Naive thymus-derived CD8-positive, alpha-beta T cell (primary cell): ENCODE data around the gene PTPRM. TPM values are rescaled to one million over a fixed set of nuclear protein-coding genes. Genes with fewer than 3 reads are reported as not detected.

Experiments
- ATAC-seq, 2 donors: fragments of 150-1000 bp; cut with Tn5 transposase in 1 of 2; sonication (Bioruptor Pico), chemical (Tn5 transposase) in 1 of 2; 1 replicate in 1 of 2; 2 replicates in 1 of 2; pipeline ENCODE4 v1.10.0; 2021; ENCODE audit warnings: mild to moderate bottlenecking in 2 of 2, moderate library complexity in 2 of 2
- POLR2A ChIA-PET: fragments of 350-600 bp; sonication (Branson Sonifier 250); formaldehyde crosslinking; loops from one replicate; lab custom pipeline; 2021; ENCODE audit warnings: antibody characterized with exemption; lab: Charles Lee
- DNase-seq, 10 donors: peaks; one replicate each; pipeline versions ENCODE4 v3.0.0 to v3.0.0-alpha.2; 2020 to 2022
- H3K27ac Mint-ChIP-seq, 10 donors: one replicate each; pipeline ENCODE4 v1.8.0; 2020 to 2022; ENCODE audit warnings: mild to moderate bottlenecking in 10 of 10, mixed read lengths in 10 of 10, moderate library complexity in 4 of 10, inconsistent platforms in 1 of 10
- H3K27me3 Mint-ChIP-seq, 5 donors: one replicate each; pipeline ENCODE4 v1.8.0; 2021 to 2022; ENCODE audit warnings: mixed read lengths in 5 of 5
- H3K36me3 Mint-ChIP-seq, 3 donors: one replicate each; pipeline ENCODE4 v1.8.0; 2020 to 2022; ENCODE audit warnings: mixed read lengths in 3 of 3, mild to moderate bottlenecking in 2 of 3, inconsistent platforms in 1 of 3
- H3K4me1 Mint-ChIP-seq, 4 donors: one replicate each; pipeline ENCODE4 v1.8.0; 2021 to 2022; ENCODE audit warnings: mixed read lengths in 4 of 4
- H3K4me3 Mint-ChIP-seq, 10 donors: one replicate each; pipeline ENCODE4 v1.8.0; 2020 to 2022; ENCODE audit warnings: mild to moderate bottlenecking in 10 of 10, mixed read lengths in 10 of 10, moderate library complexity in 6 of 10, inconsistent platforms in 1 of 10
- H3K9me3 Mint-ChIP-seq, 9 donors: one replicate each; pipeline ENCODE4 v1.8.0; 2020 to 2022; ENCODE audit warnings: mixed read lengths in 9 of 9, mild to moderate bottlenecking in 3 of 9, inconsistent platforms in 1 of 9, moderate library complexity in 1 of 9
- polyA plus RNA-seq, 3 donors: library from polyadenylated mRNA; unstranded; fragments of 300-500 nt; fragmentation: Illumina TruSeq; gene quantifications; one replicate each; pipeline ENCODE4 v1.2.3, GENCODE V29; 2021
- total RNA-seq, 8 experiments: library from RNA in 2 of 8; stranded (reverse) in 2 of 8; gene quantifications; one replicate each; pipeline ENCODE4 v1.2.3 and lab custom pipeline; 2021 to 2026

The PTPRM gene
- total and polyA plus RNA-seq, 5 experiments from 2014 or later, result 0.28 to 12.1 (median 0.52) TPM

- POLR2A ChIA-PET, result no interaction called here
- no peak for ATAC-seq
- DNase-seq, result no peak
- Mint-ChIP-seq H3K27ac (no peak overlapping the region), H3K27me3 (peaks cover 0 to 14% (median 0%) of the 10 kb centered on the region in 5 donors), H3K9me3 (peaks cover 0 to 3% (median 0%) of the 10 kb centered on the region in 9 donors), H3K4me1 (no peaks in the 10 kb centered on the region), H3K4me3 (no peak overlapping the region), H3K36me3 (no peaks in the 10 kb centered on the region)
These were observed 59.9 kb downstream of the PTPRM start for GRCh38 chr18:7626922-7627440.

GRCh38 chr18:7629416-7629815 lies 62.3 kb downstream of the PTPRM start:
- H3K36me3 Mint-ChIP-seq, result no peaks in the 10 kb centered on the region
- peaks cover 0 to 18% (median 0%) of the 10 kb centered on the region in 5 donors for H3K27me3 Mint-ChIP-seq
- H3K4me1 Mint-ChIP-seq, result no peaks in the 10 kb centered on the region

GRCh38 chr18:7630731-7631442 lies 63.8 kb downstream of the PTPRM start:
- no peak overlapping the region for H3K4me3 Mint-ChIP-seq
- POLR2A ChIA-PET, result no interaction called here
- H3K4me1 Mint-ChIP-seq, result no peaks in the 10 kb centered on the region
- H3K27me3 Mint-ChIP-seq, result peaks cover 0 to 18% (median 0%) of the 10 kb centered on the region in 5 donors
- DNase-seq (no peak), ATAC-seq (no peak)
- H3K27ac Mint-ChIP-seq, result no peak overlapping the region
- H3K36me3 Mint-ChIP-seq, result no peaks in the 10 kb centered on the region
- peaks cover 0 to 20% (median 0%) of the 10 kb centered on the region in 9 donors for H3K9me3 Mint-ChIP-seq

More at GRCh38 chr18:7629416-7629815, 62.3 kb downstream of the PTPRM start:
- Mint-ChIP-seq H3K4me3 (peak overlapping the region in 1 of 10 donors; percentile 7), H3K9me3 (peaks cover 0 to 13% (median 0%) of the 10 kb centered on the region in 9 donors), H3K27ac (no peak overlapping the region)
- POLR2A ChIA-PET, result no interaction called here
- DNase-seq (no peak), ATAC-seq (no peak)

- Mint-ChIP-seq H3K4me3 (no peak overlapping the region), H3K36me3 (no peaks in the 10 kb centered on the region), H3K4me1 (no peaks in the 10 kb centered on the region), H3K27me3 (peaks cover 0 to 12% (median 0%) of the 10 kb centered on the region in 5 donors), H3K9me3 (peaks cover 0 to 25% (median 0%) of the 10 kb centered on the region in 9 donors), H3K27ac (no peak overlapping the region)
- DNase-seq (no peak), ATAC-seq (no peak)
- POLR2A ChIA-PET, result no interaction called here
These were observed 65.3 kb downstream of the PTPRM start for GRCh38 chr18:7632152-7633098.

- no peaks in the 10 kb centered on the region for H3K36me3 Mint-ChIP-seq
- DNase-seq (no peak), ATAC-seq (no peak)
- H3K9me3 Mint-ChIP-seq, result peaks cover 0 to 25% (median 0%) of the 10 kb centered on the region in 9 donors
- H3K27ac Mint-ChIP-seq, result no peak overlapping the region
- H3K4me1 Mint-ChIP-seq, result no peaks in the 10 kb centered on the region
- H3K27me3 Mint-ChIP-seq, result peaks cover 0 to 10% (median 0%) of the 10 kb centered on the region in 5 donors
- H3K4me3 Mint-ChIP-seq, result no peak overlapping the region
- POLR2A ChIA-PET, result no interaction called here
These were observed 66.1 kb downstream of the PTPRM start for GRCh38 chr18:7633171-7633570.

- ATAC-seq (no peak), DNase-seq (no peak)
- POLR2A ChIA-PET, result no interaction called here
- no peak overlapping the region for H3K4me3 Mint-ChIP-seq
- H3K4me1 Mint-ChIP-seq, result no peaks in the 10 kb centered on the region
- no peaks in the 10 kb centered on the region for H3K36me3 Mint-ChIP-seq
- H3K9me3 Mint-ChIP-seq, result peaks cover 0 to 25% (median 0%) of the 10 kb centered on the region in 9 donors
- H3K27me3 Mint-ChIP-seq, result peaks cover 0 to 4% (median 0%) of the 10 kb centered on the region in 5 donors
- no peak overlapping the region for H3K27ac Mint-ChIP-seq
These were observed 68.8 kb downstream of the PTPRM start for GRCh38 chr18:7635948-7636347.

GRCh38 chr18:7637269-7637668 lies 70.2 kb downstream of the PTPRM start:
- ATAC-seq (no peak), DNase-seq (no peak)
- no peak overlapping the region for H3K27ac Mint-ChIP-seq
- POLR2A ChIA-PET, result no interaction called here
- peaks cover 0 to 4% (median 0%) of the 10 kb centered on the region in 5 donors for H3K27me3 Mint-ChIP-seq
- no peaks in the 10 kb centered on the region for H3K4me1 Mint-ChIP-seq
- H3K4me3 Mint-ChIP-seq, result no peak overlapping the region
- peaks cover 0 to 25% (median 0%) of the 10 kb centered on the region in 9 donors for H3K9me3 Mint-ChIP-seq
- H3K36me3 Mint-ChIP-seq, result no peaks in the 10 kb centered on the region

GRCh38 chr18:7638321-7638720 lies 71.2 kb downstream of the PTPRM start:
- ATAC-seq (no peak), DNase-seq (no peak)
- Mint-ChIP-seq H3K4me1 (no peaks in the 10 kb centered on the region), H3K36me3 (no peaks in the 10 kb centered on the region), H3K27ac (no peak overlapping the region), H3K4me3 (no peak overlapping the region), H3K9me3 (peaks cover 0 to 23% (median 0%) of the 10 kb centered on the region in 9 donors), H3K27me3 (peaks cover 0 to 4% (median 0%) of the 10 kb centered on the region in 5 donors)
- POLR2A ChIA-PET, result no interaction called here

- H3K9me3 Mint-ChIP-seq, result peaks cover 0 to 5% (median 0%) of the 10 kb centered on the region in 9 donors
- H3K4me1 Mint-ChIP-seq, result no peaks in the 10 kb centered on the region
- no peak for ATAC-seq
- no peaks in the 10 kb centered on the region for H3K36me3 Mint-ChIP-seq
- no peak overlapping the region for H3K4me3 Mint-ChIP-seq
- H3K27me3 Mint-ChIP-seq, result no peaks in the 10 kb centered on the region
- no peak for DNase-seq
- no peak overlapping the region for H3K27ac Mint-ChIP-seq
- POLR2A ChIA-PET, result no interaction called here
These were observed 74.7 kb downstream of the PTPRM start for GRCh38 chr18:7641813-7642212.

- H3K27me3 Mint-ChIP-seq, result no peaks in the 10 kb centered on the region
- no peak overlapping the region for H3K4me3 Mint-ChIP-seq
- no peaks in the 10 kb centered on the region for H3K4me1 Mint-ChIP-seq
- H3K27ac Mint-ChIP-seq, result no peak overlapping the region
- H3K36me3 Mint-ChIP-seq, result no peaks in the 10 kb centered on the region
- ATAC-seq (no peak), DNase-seq (no peak)
- POLR2A ChIA-PET, result no interaction called here
- peaks cover 0 to 5% (median 0%) of the 10 kb centered on the region in 9 donors for H3K9me3 Mint-ChIP-seq
These were observed 75.3 kb downstream of the PTPRM start for GRCh38 chr18:7642331-7642890.

GRCh38 chr18:7645756-7646155 lies 78.6 kb downstream of the PTPRM start:
- Mint-ChIP-seq H3K27me3 (no peaks in the 10 kb centered on the region), H3K27ac (no peak overlapping the region), H3K4me3 (no peak overlapping the region), H3K9me3 (peaks cover 0 to 12% (median 0%) of the 10 kb centered on the region in 9 donors), H3K36me3 (no peaks in the 10 kb centered on the region), H3K4me1 (no peaks in the 10 kb centered on the region)
- DNase-seq (no peak), ATAC-seq (no peak)
- POLR2A ChIA-PET, result no interaction called here

GRCh38 chr18:7646174-7646886 lies 79.2 kb downstream of the PTPRM start:
- Mint-ChIP-seq H3K36me3 (no peaks in the 10 kb centered on the region), H3K9me3 (peaks cover 0 to 9% (median 0%) of the 10 kb centered on the region in 9 donors), H3K4me3 (no peak overlapping the region), H3K27ac (no peak overlapping the region), H3K27me3 (no peaks in the 10 kb centered on the region), H3K4me1 (no peaks in the 10 kb centered on the region)
- POLR2A ChIA-PET, result no interaction called here
- DNase-seq, result no peak
- no peak for ATAC-seq
